Tibial nerve (tissue), 4 donors: ENCODE measurements around the gene GAL3ST2.

Experiments used
- EP300 ChIP-seq, 2 donors: sonication (generic); formaldehyde crosslinking; IDR thresholded peaks; one replicate each; pipeline ENCODE4 v1.6.1; 2017; ENCODE audit warnings: antibody characterized with exemption in 2 of 2, mild to moderate bottlenecking in 1 of 2
- POLR2A ChIP-seq, 2 donors: fragments of 450-650 bp; IDR thresholded peaks; one replicate each; pipeline ENCODE4 v1.6.1; 2017; ENCODE audit warnings: antibody characterized with exemption in 2 of 2, mild to moderate bottlenecking in 2 of 2, moderate library complexity in 2 of 2
- TF ChIP-seq, protein P1 (sequence below), 5 experiments: fragments of 200-600 bp in 3 of 5; fragments of 450-650 bp in 2 of 5; sonication (generic) in 3 of 5; IDR thresholded peaks; one replicate each; pipeline ENCODE4 v1.5.1; 2016 to 2019; ENCODE audit warnings: antibody characterized with exemption in 5 of 5, mild to moderate bottlenecking in 3 of 5, moderate library complexity in 2 of 5

DNA sequence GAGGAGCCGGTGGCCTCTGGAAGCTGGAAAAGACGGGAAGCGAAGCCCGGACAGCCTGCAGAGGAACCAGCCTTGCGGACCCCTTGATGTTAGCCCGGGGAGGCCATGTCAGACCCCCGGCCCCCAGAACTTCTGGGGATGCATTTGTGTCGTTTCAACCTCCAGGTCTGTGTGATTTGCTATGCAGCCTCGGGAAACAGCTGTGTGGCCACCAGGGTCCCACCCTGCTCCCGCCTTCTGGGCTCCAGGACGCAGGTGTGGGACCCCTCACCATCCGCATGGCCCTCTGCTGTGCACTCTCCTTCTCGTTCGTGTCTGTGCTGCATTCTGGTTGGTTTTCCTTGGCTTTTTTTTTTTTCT is 45.6 kb downstream of the GAL3ST2 start:
- TF ChIP-seq EP300 (IDR thresholded peaks at IDR 0.05), result no peak
- no peak for TF ChIP-seq POLR2A (IDR thresholded peaks at IDR 0.05)
- TF ChIP-seq, protein P1, sequence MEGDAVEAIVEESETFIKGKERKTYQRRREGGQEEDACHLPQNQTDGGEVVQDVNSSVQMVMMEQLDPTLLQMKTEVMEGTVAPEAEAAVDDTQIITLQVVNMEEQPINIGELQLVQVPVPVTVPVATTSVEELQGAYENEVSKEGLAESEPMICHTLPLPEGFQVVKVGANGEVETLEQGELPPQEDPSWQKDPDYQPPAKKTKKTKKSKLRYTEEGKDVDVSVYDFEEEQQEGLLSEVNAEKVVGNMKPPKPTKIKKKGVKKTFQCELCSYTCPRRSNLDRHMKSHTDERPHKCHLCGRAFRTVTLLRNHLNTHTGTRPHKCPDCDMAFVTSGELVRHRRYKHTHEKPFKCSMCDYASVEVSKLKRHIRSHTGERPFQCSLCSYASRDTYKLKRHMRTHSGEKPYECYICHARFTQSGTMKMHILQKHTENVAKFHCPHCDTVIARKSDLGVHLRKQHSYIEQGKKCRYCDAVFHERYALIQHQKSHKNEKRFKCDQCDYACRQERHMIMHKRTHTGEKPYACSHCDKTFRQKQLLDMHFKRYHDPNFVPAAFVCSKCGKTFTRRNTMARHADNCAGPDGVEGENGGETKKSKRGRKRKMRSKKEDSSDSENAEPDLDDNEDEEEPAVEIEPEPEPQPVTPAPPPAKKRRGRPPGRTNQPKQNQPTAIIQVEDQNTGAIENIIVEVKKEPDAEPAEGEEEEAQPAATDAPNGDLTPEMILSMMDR (IDR thresholded peaks at IDR 0.05), result no peak
